Measurements from ENCODE around the gene HAUS7. TPM values are rescaled to one million over a fixed set of nuclear protein-coding genes. Genes with fewer than 3 reads are reported as not detected.

The HAUS7 gene
- total and polyA plus RNA-seq, 4 donors: 11.3 to 42.9 (median 28.0) TPM

- Histone ChIP-seq H3K9ac (ENCODE audit: insufficient read depth in 1 of 2, low read length in 2 of 2) (no peak overlapping the region), H3K4me3 (no peak overlapping the region), H3K36me3 (ENCODE audit: control insufficient read depth in 4 of 4, insufficient read depth in 4 of 4, low read length in 4 of 4) (no peaks in the 10 kb centered on the region), H3K4me1 (ENCODE audit: control insufficient read depth in 5 of 5, insufficient read depth in 5 of 5, low read length in 5 of 5) (no peaks in the 10 kb centered on the region), H3K9me3 (ENCODE audit: control insufficient read depth in 4 of 4, insufficient read depth in 3 of 4, low read length in 3 of 4) (peaks cover 0 to 18% (median 2%) of the 10 kb centered on the region in 4 donors), H3K27ac (ENCODE audit: low read depth in 1 of 2, low read length in 1 of 2) (no peak overlapping the region), H3K27me3 (ENCODE audit: control insufficient read depth in 3 of 3, insufficient read depth in 3 of 3, low read length in 2 of 3) (peaks cover 0 to 8% (median 0%) of the 10 kb centered on the region in 3 donors)
- no peak for ATAC-seq (ENCODE audit: insufficient read depth, low FRiP score)
- DNase-seq: no peak
- WGBS, 2 donors: 87 to 94% methylated on average over 15 to 17 of the region's 17 CpGs
- TF ChIP-seq CTCF (IDR thresholded peaks at IDR 0.05; ENCODE audit: control extremely low read depth, extremely low read depth): no peak
Observed at GRCh38 chrX:153433781-153434285, 36.5 kb downstream of the HAUS7 start.

- H3K4me3 ChIP-seq: no peak overlapping the region
- TF ChIP-seq CTCF (IDR thresholded peaks at IDR 0.05; ENCODE audit: control extremely low read depth, extremely low read depth): no peak
- no peaks in the 10 kb centered on the region for H3K4me1 ChIP-seq (ENCODE audit: control insufficient read depth in 5 of 5, insufficient read depth in 5 of 5, low read length in 5 of 5)
- H3K27ac ChIP-seq (ENCODE audit: low read depth in 1 of 2, low read length in 1 of 2): no peak overlapping the region
- H3K36me3 ChIP-seq (ENCODE audit: control insufficient read depth in 4 of 4, insufficient read depth in 4 of 4, low read length in 4 of 4): no peaks in the 10 kb centered on the region
- DNase-seq: no peak
- H3K9ac ChIP-seq (ENCODE audit: insufficient read depth in 1 of 2, low read length in 2 of 2): no peak overlapping the region
- 76 to 84% methylated on average over 8 to 12 of the region's 12 CpGs for WGBS, 2 donors
- no peak for ATAC-seq (ENCODE audit: insufficient read depth, low FRiP score)
- peaks cover 0 to 8% (median 0%) of the 10 kb centered on the region in 3 donors for H3K27me3 ChIP-seq (ENCODE audit: control insufficient read depth in 3 of 3, insufficient read depth in 3 of 3, low read length in 2 of 3)
- H3K9me3 ChIP-seq (ENCODE audit: control insufficient read depth in 4 of 4, insufficient read depth in 3 of 4, low read length in 3 of 4): peaks cover 0 to 16% (median 2%) of the 10 kb centered on the region in 4 donors
Observed at GRCh38 chrX:153433161-153433680, 37.2 kb downstream of the HAUS7 start.

GRCh38 chrX:153430796-153431195 is 39.6 kb downstream of the HAUS7 start:
- ATAC-seq (ENCODE audit: insufficient read depth, low FRiP score) (no peak), DNase-seq (no peak)
- Histone ChIP-seq H3K27ac (ENCODE audit: low read depth in 1 of 2, low read length in 1 of 2) (no peak overlapping the region), H3K4me1 (ENCODE audit: control insufficient read depth in 5 of 5, insufficient read depth in 5 of 5, low read length in 5 of 5) (no peaks in the 10 kb centered on the region), H3K9me3 (ENCODE audit: control insufficient read depth in 4 of 4, insufficient read depth in 3 of 4, low read length in 3 of 4) (peaks cover 0 to 22% (median 2%) of the 10 kb centered on the region in 4 donors), H3K27me3 (ENCODE audit: control insufficient read depth in 3 of 3, insufficient read depth in 3 of 3, low read length in 2 of 3) (peaks cover 0 to 10% (median 0%) of the 10 kb centered on the region in 3 donors), H3K36me3 (ENCODE audit: control insufficient read depth in 4 of 4, insufficient read depth in 4 of 4, low read length in 4 of 4) (no peaks in the 10 kb centered on the region), H3K4me3 (no peak overlapping the region), H3K9ac (ENCODE audit: insufficient read depth in 1 of 2, low read length in 2 of 2) (no peak overlapping the region)
- TF ChIP-seq CTCF (IDR thresholded peaks at IDR 0.05; ENCODE audit: control extremely low read depth, extremely low read depth): no peak
- WGBS, 2 donors: 84 to 93% methylated on average over 6 of the region's 6 CpGs

Data from lung (tissue), 12 donors.